Transverse colon (tissue), 4 donors: ENCODE measurements around the gene ANKLE2. TPM values are rescaled to one million over a fixed set of nuclear protein-coding genes. Genes with fewer than 3 reads are reported as not detected.

Source experiments
- DNase-seq: peaks from one replicate; pipeline ENCODE4 v3.0.0-alpha.2; 2019
- H3K27ac ChIP-seq, 4 donors: fragments of 200-600 bp; sonication (generic); 2 replicates each; pipeline ENCODE4 v1.5.1; 2016 to 2018; ENCODE audit warnings: inconsistent platforms in 4 of 4
- H3K27me3 ChIP-seq: fragments of 200-600 bp; sonication (generic); 2 replicates; pipeline ENCODE4 v1.5.1; 2017; ENCODE audit warnings: inconsistent platforms
- H3K36me3 ChIP-seq, 4 donors: fragments of 200-600 bp; sonication (generic); 2 replicates each; pipeline ENCODE4 v1.5.1; 2017 to 2019; ENCODE audit warnings: inconsistent platforms in 4 of 4
- H3K4me1 ChIP-seq, 4 donors: fragments of 200-600 bp; sonication (generic); 2 replicates each; pipeline ENCODE4 v1.5.1; 2017 to 2020; ENCODE audit warnings: inconsistent platforms in 4 of 4
- H3K4me3 ChIP-seq, 4 donors: fragments of 200-600 bp; sonication (generic); 1 replicate in 1 of 4; 2 replicates in 3 of 4; pipeline versions ENCODE4 v1.5.1 to v1.6.1; 2017 to 2019; ENCODE audit warnings: inconsistent platforms in 4 of 4
- H3K9me3 ChIP-seq, 2 donors: fragments of 200-600 bp; sonication (generic); 2 replicates each; pipeline ENCODE4 v1.5.1; 2017 to 2019; ENCODE audit warnings: inconsistent platforms in 2 of 2
- EP300 ChIP-seq: sonication (generic); formaldehyde crosslinking; IDR thresholded peaks from one replicate; pipeline ENCODE4 v1.6.1; 2017; ENCODE audit warnings: antibody characterized with exemption, low read depth
- POLR2A ChIP-seq: fragments of 450-650 bp; IDR thresholded peaks from one replicate; pipeline ENCODE4 v1.6.1; 2016; ENCODE audit warnings: antibody characterized with exemption, mild to moderate bottlenecking, moderate library complexity
- POLR2AphosphoS5 ChIP-seq, 3 donors: sonication (generic); formaldehyde crosslinking; IDR thresholded peaks; one replicate each; pipeline ENCODE4 v1.6.1; 2016; ENCODE audit warnings: antibody characterized with exemption in 3 of 3
- WGBS, 2 donors: methylation state at CpG; one replicate each; pipeline ENCODE4 v1.1.5; 2018; ENCODE audit warnings: low coverage in 1 of 2; 5-methylcytosine and 5-hydroxymethylcytosine counted together
- in situ Hi-C, 4 donors: fragments of 200-750 bp; cut with MboI; loops; one replicate each; pipeline versions ENCODE4 v1.15.0 to v1.15.1; 2017; ENCODE audit warnings: low sequenced_read_pairs in 3 of 4, low pct_ligation_motif_present in 1 of 4, low pct_unique_long_range_greater_than_20kb in 1 of 4
- intact Hi-C: fragments of 100-400 bp; cut with DNase I; formaldehyde crosslinking; loops from one replicate; pipeline ENCODE4 v1.15.1; 2023; ENCODE audit warnings: low total_unique reads
- total RNA-seq, 4 donors: library from RNA; depleted of rRNA; stranded (reverse); fragments of >200 nt; gene quantifications; one replicate each; pipeline ENCODE4 v1.1.0, GENCODE V29; 2016
- TF ChIP-seq, protein P1 (sequence below), 5 experiments: fragments of 200-600 bp in 3 of 5; fragments of 450-650 bp in 2 of 5; sonication (generic) in 3 of 5; IDR thresholded peaks; 1 replicate in 2 of 5; 2 replicates in 3 of 5; pipeline ENCODE4 v1.5.1; 2016 to 2017; ENCODE audit warnings: antibody characterized with exemption in 5 of 5, inconsistent platforms in 3 of 5, mild to moderate bottlenecking in 2 of 5, moderate library complexity in 1 of 5

The ANKLE2 gene
- total RNA-seq, 4 donors from 2014 or later = 46.0 to 146 (median 88.6) TPM

GRCh38 chr12:132774159-132774558 is 12.5 kb upstream of the ANKLE2 start:
- H3K4me1 ChIP-seq = peaks cover 0 to 5% (median 0%) of the 10 kb centered on the region in 4 donors
- H3K36me3 ChIP-seq = peaks cover 2 to 61% (median 25%) of the 10 kb centered on the region in 4 donors
- DNase-seq = no peak
- WGBS, 2 donors = 92% methylated on average over 18 of the region's 18 CpGs; no CpG with 5 or more reads in 1 of the 2 donors
- no peaks in the 10 kb centered on the region for H3K27me3 ChIP-seq
- H3K9me3 ChIP-seq = no peaks in the 10 kb centered on the region
- H3K27ac ChIP-seq = no peak overlapping the region
- in situ Hi-C loops (no loop called here), intact Hi-C loops (no loop called here)
- TF ChIP-seq POLR2AphosphoS5 (IDR thresholded peaks at IDR 0.05) (no peak), POLR2A (no peak), EP300 (no peak)
- TF ChIP-seq, protein P1, sequence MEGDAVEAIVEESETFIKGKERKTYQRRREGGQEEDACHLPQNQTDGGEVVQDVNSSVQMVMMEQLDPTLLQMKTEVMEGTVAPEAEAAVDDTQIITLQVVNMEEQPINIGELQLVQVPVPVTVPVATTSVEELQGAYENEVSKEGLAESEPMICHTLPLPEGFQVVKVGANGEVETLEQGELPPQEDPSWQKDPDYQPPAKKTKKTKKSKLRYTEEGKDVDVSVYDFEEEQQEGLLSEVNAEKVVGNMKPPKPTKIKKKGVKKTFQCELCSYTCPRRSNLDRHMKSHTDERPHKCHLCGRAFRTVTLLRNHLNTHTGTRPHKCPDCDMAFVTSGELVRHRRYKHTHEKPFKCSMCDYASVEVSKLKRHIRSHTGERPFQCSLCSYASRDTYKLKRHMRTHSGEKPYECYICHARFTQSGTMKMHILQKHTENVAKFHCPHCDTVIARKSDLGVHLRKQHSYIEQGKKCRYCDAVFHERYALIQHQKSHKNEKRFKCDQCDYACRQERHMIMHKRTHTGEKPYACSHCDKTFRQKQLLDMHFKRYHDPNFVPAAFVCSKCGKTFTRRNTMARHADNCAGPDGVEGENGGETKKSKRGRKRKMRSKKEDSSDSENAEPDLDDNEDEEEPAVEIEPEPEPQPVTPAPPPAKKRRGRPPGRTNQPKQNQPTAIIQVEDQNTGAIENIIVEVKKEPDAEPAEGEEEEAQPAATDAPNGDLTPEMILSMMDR (IDR thresholded peaks at IDR 0.05) = no peak
- H3K4me3 ChIP-seq = no peak overlapping the region

- DNase-seq = no peak
- Histone ChIP-seq H3K36me3 (peaks cover 2 to 52% (median 25%) of the 10 kb centered on the region in 4 donors), H3K27ac (peak overlapping the region in 1 of 4 donors; percentile 74), H3K27me3 (no peaks in the 10 kb centered on the region), H3K4me3 (no peak overlapping the region), H3K4me1 (peaks cover 0 to 13% (median 3%) of the 10 kb centered on the region in 4 donors), H3K9me3 (no peaks in the 10 kb centered on the region)
- TF ChIP-seq, protein P1 (IDR thresholded peaks at IDR 0.05) = no peak
- TF ChIP-seq POLR2AphosphoS5 (IDR thresholded peaks at IDR 0.05) = no peak
- no peak for TF ChIP-seq EP300
- no peak for TF ChIP-seq POLR2A
- WGBS, 2 donors = 89 to 96% methylated on average over 15 to 35 of the region's 41 CpGs
- intact Hi-C loops (loop anchor here (2.0 kb wide), 1 partner anchor 39 kb away; no protein-coding TSS in a partner anchor), in situ Hi-C loops (no loop called here)
These were observed 11.7 kb upstream of the ANKLE2 start for GRCh38 chr12:132773077-132773955.

DNA sequence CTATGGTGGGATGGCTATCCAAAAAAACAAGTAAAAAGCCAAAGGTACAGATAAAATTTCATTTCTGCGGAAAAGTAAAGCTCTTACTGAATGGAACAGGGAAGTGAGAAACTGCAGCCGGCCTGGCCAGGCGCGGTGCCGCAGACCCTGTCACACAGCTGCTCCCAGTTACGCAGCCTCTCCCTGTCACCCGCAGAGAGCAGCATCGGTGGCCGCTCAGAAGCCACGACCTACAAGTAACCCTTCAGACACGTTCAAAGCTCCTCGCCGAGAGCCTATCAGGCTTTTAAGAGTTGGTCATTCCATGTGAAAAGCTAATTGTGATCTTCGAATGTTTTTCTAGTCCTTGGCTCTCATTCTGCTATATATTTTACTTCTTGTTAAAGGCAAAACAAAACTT is 11.0 kb upstream of the ANKLE2 start:
- no peak for TF ChIP-seq EP300
- TF ChIP-seq, protein P1 (IDR thresholded peaks at IDR 0.05) = no peak
- no peak for TF ChIP-seq POLR2A
- no peak for TF ChIP-seq POLR2AphosphoS5 (IDR thresholded peaks at IDR 0.05)
- Histone ChIP-seq H3K27ac (peak overlapping the region in 2 of 4 donors; percentile 3 to 74), H3K4me1 (peaks cover 0 to 19% (median 8%) of the 10 kb centered on the region in 4 donors), H3K9me3 (no peaks in the 10 kb centered on the region), H3K27me3 (no peaks in the 10 kb centered on the region), H3K36me3 (peaks cover 2 to 45% (median 22%) of the 10 kb centered on the region in 4 donors), H3K4me3 (no peak overlapping the region)
- in situ Hi-C loops = no loop called here
- peak; percentile 56 for DNase-seq
- WGBS, 2 donors = 86% methylated on average over 3 to 14 of the region's 14 CpGs
- intact Hi-C loops = loop anchor here (2.0 kb wide), 1 partner anchor 40 kb away; no protein-coding TSS in a partner anchor

DNA sequence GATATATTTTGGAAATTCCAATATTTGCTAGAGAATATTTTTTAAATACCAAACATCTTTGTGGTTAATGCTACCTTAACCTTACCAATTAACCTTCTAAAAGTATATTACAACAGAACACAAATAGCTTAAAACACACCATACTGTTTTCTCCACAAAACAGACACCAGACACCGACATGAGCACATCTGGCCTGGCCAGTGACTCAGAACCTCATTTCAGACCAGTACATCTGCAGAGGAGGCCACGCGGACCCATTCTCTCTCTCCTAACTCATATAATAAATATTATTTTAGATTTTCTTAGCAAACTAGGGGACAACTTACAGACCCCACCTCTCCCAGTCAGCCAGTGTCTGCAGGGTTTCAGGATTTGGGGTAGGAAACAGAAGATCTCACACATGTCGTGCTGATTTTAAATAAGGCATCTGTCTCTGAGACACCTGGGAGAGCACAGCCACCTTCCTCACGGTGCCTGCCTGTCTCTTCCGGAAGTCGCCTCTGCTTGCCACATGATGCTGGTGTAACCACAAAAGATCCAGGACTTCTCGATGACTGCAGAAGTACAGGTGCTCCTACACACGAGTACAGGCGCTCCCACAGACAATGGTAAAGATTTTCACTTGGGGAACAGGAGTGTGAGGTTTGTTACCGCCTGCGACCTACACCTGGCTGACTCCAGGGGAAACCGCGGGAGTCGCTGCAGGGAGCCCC is 9.7 kb upstream of the ANKLE2 start:
- intact Hi-C loops (no loop called here), in situ Hi-C loops (no loop called here)
- no peaks in the 10 kb centered on the region for H3K9me3 ChIP-seq
- H3K27me3 ChIP-seq = no peaks in the 10 kb centered on the region
- peaks cover 2 to 36% (median 17%) of the 10 kb centered on the region in 4 donors for H3K36me3 ChIP-seq
- TF ChIP-seq POLR2AphosphoS5 (IDR thresholded peaks at IDR 0.05) (peak in 1 of 3 donors; percentile 47), POLR2A (no peak)
- H3K27ac ChIP-seq = peak overlapping the region; percentile 37 to 74 (median 54)
- no peak overlapping the region for H3K4me3 ChIP-seq
- peak; percentile 61 for DNase-seq
- peaks cover 0 to 19% (median 8%) of the 10 kb centered on the region in 4 donors for H3K4me1 ChIP-seq
- 76 to 100% methylated on average over 1 to 15 of the region's 15 CpGs for WGBS, 2 donors
